T-helper 1 cell (primary cell): ENCODE results near the gene OCA2.

Experiments used
- DNase-seq, 5 donors: peaks; one replicate each; pipeline ENCODE4 v3.0.0-alpha.2; 2012 to 2020

OCA2 gene

DNA sequence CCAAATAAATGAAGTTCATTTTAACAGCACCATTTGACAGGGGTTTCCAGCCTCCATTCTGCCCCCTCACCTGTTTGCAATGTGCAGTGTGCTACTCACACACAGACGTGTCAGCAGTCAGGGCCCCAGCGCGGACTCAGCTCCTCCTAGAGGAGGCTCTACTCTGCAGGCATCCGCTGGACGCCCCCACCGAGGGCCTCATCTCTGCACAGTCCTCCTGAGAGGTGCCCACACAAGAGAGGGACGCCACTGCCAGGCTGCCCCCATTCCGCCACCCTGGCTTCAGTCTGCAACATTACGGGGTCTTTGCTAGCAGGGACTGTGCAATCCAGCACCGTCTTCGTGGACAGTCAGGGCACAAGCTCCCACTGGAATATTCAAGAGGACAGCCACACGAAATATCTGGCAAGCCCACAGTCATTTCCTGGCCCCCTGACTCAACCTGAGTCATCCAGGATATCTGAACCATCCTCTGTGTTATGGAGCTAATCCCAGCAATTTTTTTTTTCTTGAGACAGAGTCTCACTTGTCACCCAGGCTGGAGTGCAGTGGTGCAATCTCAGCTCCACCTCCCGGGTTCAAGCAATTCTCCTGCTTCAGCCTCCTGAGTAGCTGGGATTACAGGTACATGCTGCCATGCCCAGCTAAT is 255.0 kb downstream of the OCA2 start:
- DNase-seq, result no peak

DNA sequence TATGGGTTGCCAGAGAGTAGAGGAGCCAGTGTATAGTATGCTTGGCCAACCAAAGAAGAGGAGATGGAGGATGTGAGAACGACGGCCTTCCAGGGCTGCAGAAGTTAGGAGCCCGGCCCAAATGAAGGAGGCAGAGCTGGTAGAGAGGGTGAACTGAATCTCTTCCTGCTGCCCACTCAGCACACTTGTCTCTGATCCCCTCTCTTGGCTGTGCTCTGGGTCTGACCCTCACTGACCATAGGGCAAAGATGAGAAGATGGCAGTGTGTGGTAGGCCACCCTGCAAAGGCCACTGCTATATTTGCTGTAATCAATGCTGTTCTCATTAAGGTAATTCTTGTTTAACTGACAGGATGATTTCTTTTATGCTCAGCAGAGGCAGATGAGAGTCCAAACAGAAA is 256.0 kb downstream of the OCA2 start:
- DNase-seq, result no peak

DNA sequence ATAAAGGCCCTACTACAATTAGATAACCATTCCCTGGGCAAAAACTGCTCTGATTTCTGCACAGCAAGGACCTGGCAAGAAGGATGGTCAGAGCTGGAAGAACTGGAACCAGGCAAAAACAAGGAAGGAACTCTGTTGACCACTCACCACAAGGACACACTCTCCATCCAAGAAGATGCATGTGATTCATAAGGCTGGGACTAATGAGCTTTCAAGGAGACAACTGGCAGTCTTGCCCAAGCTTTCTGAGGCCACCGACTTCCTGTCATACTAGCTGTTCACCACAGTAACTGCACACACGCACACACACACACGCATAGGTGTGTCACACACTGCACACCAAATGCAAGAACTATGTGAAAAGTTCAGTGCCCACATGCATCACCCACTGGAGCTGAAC is 256.6 kb downstream of the OCA2 start:
- DNase-seq, result no peak

DNA sequence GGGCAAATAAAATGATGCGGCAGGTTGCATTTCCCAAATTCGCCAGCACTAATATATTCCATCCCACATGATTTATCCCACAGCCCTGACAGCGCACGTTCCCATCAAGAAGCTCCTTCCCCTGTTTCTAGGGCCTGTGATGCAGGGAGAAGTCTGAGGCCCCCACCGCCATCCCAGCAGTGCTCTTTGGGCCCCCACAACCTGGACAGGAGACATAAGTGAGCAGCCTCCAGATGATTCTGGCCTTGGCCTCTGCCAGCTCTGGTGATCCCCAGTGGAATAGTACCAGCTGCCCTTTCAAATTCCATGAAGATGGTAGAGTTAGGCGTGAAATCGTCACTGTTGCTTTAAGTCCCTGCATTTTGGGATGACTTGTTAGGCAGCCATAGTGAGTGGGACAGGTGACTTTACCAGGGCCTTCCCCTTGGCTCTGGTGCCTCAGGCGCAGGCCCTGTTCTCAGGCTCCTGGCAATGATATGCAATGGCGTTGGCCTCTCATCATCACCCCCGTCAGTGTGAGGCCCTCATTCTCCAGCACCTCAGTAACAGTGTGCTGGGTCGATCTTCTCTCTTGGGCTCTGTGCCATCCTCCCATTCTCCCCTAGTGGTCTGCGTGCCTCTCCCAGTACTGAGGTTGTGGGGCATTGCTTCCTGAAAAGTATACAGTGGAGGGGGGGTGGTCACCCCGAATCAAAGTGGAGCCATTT is 263.7 kb downstream of the OCA2 start:
- DNase-seq, result no peak

DNA sequence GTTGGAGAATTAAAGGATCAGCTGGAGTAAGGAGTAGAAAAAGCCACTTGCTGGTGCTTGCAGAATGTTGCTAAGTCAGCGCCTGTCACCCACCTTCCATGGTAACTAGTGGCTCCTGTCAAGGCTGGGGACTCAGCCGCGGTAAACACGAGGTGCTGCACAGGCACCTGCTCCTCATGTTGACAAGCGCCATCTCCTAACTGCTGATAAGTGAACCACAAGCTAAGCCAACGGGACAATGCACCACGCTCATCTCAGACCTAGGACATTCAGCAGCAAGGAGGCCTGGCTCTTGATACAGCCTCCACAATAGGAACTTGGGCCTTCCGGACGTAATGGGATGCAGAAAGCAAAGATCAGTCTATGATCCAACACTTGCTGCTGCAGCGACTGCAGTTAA is 264.4 kb downstream of the OCA2 start:
- no peak for DNase-seq

DNA sequence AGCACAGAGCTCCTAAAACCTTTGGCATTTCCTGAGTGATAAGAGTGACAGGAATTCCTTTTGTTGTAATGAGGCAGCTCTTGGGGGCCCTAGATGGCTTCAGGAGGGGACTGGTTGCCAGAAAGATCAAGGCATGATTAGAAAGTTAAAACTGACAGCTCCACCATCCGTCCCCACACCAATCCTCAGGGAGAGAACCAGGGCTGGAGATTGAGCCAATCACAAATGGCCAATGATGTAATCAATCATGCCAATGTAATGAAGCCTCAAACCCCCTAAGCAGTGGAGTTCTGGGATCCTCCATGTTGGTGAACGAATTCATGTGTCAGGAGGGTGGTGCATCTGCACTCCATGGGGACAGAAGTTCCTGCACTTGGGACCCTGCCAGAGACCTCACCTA is 265.1 kb downstream of the OCA2 start:
- no peak for DNase-seq

DNA sequence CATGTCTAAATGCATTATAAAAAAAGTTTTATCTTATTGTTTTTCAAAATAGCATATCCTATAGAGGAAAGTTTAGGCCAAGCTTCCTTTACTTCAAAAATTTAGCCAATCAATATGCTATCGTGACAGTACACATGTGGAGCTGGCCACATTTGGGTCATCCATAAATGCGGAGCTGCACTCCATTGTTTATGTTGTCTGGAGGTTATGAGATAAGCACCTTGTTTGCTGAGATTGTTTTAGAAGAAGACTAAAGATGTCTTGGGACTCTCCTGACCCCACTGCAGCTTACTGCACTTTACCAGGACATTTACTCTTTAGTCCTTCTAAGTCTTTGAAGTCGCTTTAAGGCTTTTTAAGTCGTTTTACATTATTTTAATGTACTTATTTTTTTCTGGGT is 265.9 kb downstream of the OCA2 start:
- DNase-seq, result no peak

DNA sequence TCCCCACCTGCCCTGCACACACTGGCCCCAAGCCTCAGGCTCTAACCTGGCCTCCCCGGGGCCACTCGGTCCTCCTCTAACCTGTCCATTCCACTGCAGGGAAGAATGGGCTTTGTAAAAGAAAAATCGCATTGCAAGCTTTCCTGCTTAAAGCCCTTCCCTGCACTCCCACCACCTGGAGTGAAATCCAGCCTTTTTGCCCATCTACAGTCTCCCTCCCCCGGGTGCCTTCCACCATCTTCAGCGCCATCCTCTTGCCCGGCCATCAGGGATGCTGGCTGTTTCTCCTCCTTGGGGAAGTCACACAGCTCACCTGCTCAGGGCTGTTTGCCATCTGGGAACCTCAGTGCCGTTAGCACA is 266.9 kb downstream of the OCA2 start:
- DNase-seq, result no peak

DNA sequence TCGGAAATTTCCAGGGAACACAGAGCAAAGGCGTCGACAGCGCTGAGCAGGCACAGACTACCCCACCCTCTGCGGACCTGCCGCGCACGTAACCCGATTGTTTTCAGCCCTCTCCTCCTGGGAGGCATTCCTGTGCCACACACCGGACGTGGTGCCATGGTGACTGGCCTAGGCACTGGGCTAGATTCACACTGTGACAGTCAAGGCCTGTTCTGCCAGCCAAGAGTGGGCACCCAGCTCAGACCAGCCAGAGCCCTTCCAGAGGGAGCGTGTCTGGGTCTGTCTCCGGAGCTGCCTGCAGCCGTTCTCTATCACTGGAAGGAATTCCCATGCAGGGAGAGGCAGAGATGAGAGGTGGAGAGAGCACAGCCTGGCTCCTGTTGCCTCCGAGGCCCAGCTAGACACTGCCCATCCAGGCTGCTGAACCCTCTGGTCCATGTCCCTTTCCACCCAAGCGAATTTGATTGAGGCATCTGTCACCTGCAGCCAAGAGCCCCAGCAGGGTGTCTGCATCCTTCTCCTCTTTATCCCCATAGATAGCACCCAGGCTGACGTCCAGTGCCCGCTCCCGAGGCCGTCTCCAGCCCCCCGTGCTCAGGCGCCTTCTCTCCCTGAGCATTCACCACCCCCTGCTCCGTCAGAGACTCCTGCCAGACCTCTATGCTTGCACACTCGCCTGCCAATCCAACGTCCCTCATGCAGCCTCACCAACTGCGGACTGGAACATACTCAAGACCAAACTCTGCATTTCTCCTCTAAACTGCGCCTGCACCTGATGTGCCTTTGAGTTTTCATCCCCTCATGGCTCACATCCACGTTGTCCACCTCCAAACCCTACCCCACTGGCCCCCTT is 267.5 kb downstream of the OCA2 start:
- DNase-seq, result no peak

DNA sequence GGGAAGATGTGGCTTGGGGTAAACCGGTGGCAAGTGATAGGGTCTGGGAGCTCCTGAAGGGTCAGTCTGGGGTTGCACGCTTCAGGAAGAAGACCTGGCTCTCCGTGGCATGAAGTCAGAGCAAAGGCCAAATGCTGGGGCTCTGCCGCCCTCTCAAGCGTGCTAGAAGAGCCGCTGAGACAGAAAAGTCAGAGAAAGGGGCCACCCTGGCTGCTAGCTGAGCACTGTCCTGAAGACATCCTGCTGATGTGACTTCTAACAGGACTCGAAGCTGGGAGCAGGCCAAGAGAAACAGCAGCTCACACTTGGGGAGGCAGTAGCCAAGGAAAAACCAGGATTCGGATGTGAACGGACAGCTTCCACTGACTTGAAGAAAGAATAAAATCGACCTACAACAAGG is 270.4 kb downstream of the OCA2 start:
- DNase-seq, result no peak

DNA sequence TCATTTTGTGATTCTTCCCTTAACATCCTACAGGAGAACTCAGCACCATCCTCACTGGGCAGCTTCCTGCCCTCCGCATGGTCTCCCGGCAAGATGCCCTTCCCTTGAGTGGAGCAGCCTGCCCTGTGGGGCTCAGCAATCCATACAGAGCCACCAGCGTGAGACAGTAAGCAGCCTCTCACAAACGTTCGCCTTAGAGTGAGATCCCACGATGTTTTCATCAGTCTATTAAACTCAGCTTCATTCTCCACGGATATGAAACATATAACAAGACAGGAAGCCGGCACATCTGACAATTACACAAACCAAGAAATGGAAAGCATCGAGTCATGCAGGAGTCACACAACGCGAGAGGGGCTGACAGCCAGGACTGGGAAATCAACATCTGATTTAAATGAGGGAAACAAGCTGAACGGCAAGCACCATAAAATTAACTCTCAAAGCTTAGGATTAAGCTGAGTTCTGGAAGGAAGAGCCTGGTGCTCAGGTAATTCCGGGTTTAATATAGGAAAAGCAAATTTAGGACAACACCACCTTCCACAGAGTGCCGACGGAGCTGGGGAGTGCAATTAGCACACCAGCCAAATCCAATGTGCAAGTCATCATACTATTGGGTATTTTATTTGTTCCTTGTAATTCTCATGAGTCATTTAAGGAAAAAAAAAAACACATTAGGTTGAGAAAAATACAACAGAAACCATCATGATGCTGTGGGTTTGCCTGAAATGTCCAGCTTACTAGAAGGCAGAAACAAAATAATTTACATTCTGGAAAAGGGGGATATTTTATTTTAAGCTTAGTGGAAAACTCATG is 272.0 kb downstream of the OCA2 start:
- DNase-seq, result no peak

DNA sequence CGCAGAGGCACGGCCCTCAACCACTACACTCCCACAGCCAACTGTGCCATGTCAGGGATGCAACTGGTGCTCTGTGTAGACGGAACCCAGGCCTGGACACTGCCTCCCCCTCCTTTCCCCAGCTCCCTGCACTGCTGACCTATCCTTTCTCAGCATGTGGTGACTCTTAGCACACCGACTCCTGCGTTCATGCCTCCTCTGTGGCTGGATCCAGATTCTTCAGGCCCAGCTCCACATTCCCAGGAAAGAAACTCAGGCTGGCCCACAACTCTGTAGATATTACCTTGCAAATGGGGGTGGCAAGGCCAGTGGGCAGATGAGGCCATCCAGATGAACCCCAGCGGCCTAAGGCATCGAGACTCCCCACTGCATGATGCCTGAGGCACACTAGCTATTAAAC is 272.7 kb downstream of the OCA2 start:
- no peak for DNase-seq

DNA sequence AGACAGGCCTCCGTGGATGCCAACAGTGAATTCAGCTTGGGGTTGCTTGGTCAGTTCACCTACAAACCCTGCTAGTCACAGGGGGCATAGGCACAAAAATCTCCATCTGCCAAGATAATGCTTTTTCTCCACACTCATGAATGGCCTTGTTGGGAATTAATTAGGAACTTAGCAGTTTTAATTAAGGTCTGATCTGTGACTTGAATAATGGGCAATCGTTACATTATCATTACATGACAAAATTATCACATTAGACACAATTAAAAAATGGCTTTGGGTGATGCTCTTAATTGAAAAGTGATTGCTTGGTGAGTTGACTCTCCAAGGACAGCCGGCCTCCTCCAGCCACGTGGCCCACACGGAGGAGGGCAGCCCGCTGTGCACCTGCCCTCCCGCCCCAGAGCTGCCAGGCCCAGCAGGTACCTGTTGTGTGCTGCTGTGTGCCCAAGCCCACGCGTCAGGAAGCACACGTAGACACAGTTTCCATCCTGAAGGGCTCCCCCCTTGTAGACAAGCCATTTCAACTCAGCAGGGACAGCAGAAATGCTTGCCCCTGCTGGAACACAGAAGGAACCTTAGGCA is 274.2 kb downstream of the OCA2 start:
- DNase-seq, result no peak

DNA sequence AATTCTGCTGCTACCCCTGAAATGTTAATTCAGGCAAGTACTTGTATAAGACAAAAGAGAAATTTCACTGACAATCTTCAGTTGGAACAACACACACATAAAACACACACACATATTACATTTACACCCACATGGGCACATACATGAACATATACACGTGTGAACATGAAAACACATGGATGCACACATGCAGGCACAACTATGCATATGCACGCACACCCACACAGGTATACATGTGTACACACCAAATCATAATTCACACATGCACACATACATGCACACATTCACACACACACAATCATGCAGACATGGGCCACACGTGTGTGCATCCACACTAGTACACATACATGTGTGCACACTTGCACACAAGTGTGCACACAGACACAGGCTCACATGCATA is 277.8 kb downstream of the OCA2 start:
- DNase-seq, result no peak

DNA sequence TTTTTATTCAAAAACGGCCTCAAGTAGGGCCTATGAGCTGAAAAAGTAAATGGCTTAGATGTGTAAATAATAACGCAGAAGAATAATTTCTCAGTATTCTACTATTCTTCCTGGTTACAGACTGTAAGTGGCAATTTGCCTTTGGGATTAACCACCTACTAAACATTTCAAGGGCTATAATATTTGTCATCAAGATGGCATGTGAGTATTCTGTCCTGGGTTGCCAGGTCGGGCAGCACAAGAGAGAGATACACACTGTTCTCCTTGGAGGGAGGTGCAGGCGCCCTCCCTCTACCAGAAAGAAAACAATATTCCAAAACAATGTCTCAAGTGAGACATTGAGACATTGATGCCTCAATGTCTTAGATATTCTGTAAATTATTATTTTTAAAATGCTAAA is 278.4 kb downstream of the OCA2 start:
- DNase-seq, result no peak

DNA sequence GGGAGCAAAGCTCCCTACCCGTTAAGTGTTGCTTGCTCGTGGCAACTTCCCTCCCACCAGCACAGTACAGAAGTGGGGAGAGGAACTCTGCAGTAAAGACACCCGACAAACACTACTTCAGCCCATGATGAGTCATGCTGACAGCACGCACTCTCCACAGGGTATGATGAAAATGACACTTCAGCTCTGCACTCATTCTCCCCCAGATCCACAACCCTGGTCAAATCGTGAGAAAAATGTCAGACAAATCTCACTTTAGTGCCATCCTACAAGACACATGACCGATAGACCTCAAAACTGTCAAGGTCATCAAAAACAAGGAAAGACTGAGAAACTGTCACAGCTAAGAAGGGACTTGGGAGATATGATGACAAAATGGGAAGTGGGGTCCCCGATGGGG is 278.9 kb downstream of the OCA2 start:
- DNase-seq, result no peak

DNA sequence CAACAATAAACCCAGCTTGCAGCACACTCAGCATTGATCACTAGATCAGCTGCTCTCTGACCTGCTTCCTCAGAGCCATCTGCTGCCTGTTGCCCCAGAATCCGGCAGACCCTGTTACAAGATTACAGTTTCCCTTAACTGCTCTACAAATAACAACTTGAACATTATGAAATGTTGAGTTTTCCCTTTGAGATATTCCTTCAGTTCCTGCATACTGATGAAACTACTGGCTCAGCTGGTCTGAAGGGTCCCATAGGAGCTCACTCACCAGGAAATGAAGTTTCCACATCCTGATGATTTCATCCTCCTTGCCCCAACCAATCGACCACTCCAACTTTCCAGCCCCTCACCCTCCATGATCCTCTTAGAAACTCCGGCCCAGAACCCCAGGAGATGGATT is 281.9 kb downstream of the OCA2 start:
- DNase-seq, result no peak

DNA sequence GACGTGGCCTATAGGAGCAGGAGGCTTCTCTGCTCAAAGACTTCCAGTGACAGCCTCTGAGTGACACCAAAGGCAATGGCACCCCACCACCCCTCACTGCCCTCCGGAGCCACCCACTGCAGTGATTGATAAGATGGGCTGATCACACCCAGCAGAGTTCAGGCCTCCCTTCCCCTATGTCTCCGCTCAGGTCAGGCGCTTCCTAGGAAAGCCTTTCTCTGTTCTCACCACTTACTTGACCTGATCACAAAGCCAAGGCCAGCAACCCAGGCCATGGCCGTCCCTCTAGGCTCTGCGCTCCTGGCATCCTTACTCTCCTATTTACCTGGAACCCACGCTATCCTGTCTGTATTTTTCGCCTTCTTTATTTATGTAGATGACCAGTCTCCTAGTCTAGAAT is 282.3 kb downstream of the OCA2 start:
- no peak for DNase-seq

DNA sequence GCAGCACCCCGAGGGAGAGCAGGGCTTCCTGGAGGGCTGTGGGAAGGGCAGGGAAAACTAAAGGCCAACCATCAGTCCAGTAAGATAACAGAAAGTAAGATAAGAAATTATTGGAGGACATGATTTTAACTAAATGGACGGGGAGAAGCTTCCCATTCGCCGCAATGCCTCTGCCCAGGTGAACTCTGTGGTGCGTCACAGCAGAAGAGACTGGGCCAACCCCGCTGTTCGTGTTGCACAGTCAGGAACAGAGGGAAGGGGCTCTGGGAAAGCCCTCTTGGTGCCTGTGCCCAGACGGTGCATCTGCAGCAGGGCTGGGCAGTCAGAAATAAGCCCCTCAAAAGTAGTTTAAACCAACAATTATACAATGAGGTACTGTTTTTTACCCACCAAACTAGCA is 284.1 kb downstream of the OCA2 start:
- DNase-seq, result no peak

DNA sequence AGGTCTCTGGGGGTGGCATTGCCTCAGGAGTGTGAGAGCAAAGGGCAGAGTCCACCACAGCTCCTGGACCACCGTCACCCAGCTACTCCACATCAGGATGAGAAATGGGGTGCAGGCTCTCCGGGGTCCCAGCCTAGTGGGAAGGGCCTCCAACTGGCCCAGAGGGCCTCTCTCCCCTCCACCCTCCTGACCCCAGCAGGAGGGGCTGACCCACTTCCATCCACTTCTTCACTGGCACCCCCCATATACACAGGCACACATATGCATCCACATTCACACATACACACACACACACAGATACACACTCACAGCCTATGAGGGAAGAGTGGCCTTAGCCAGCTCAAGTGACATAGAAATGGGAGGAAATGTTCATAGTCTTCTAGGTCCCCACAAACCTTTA is 286.0 kb downstream of the OCA2 start:
- DNase-seq, result no peak

DNA sequence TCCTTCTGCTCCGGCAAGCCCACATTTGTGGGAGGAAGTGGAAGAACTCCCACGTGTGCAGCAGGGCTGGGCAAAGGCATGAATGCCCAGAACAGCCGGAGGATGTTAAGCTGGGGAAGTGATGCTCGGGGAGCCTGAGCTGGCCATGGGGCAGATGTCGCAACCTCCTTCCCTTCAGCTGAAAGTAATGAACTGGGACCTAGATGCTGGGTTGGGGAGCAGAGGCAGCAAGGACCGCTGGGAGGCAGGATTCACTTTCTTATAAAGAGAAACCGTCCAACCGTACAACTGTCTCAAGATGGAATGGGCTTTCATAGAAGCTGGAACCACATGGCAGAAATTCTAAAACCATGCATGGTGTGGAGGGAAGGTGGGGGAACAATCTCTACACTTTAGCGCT is 290.9 kb downstream of the OCA2 start:
- no peak for DNase-seq

DNA sequence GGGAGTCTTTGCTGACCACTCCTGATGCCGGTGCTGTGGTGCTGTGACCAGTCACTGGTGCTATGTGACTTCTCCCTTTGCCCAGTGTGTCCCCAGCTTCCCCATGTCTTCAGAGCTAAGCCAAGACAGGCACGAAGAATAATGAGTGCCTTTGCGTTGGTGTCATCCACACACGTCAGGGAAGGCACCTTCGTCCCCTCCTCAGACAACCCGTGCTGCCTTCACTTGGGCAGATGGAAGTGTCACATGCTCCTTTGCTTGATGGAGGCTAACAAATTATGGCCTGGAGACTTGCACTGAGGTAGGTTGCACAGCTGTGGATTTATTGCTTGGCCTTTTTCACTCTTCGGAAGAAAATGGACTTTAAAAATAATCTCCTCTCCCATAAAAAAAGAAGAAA is 291.8 kb downstream of the OCA2 start:
- DNase-seq, result no peak

DNA sequence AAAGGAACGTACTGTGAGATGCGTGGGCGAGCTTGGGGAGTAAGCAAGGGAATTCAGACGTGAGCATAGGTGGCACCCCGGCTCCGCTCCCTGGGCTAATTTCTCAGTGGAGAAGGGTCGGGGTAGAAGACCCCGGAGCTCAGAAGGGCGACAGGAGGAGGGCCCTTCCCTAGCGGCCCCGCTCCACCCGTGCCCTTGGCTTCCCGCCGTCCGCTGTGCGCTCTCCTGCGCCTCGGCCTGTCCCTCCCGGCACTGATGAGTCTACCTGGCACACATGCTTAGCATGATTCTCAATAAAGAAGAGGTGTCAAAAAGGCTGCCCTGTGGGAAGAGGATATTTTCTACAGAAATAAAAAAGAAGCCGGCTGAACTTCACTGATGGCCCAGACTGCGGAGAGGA is 292.7 kb downstream of the OCA2 start:
- DNase-seq, result no peak
